ENCODE data around the gene TMEM200B. TPM values are rescaled to one million over a fixed set of nuclear protein-coding genes. Genes with fewer than 3 reads are reported as not detected.

Gene TMEM200B
- total RNA-seq, 1 experiment from 2014 or later = 12.6 TPM

- no peaks in the 10 kb centered on the region for H3K9me3 Mint-ChIP-seq
- H4K91ac ChIP-seq (ENCODE audit: insufficient read length, low read depth, low read length) = no peak overlapping the region
- no peak overlapping the region for H4K8ac ChIP-seq (replicated peaks; ENCODE audit: insufficient read length, low read depth, low read length)
- no CpG with 5 or more reads among the region's 6 CpGs for WGBS (ENCODE audit: extremely low coverage, insufficient read length, low lambda C conversion rate)
- H3K14ac ChIP-seq (ENCODE audit: insufficient read depth, low read length) = no peak overlapping the region
- H4K5ac ChIP-seq (ENCODE audit: insufficient read length, low read depth, low read length) = no peak overlapping the region
- no peak overlapping the region for H2BK15ac ChIP-seq (ENCODE audit: low read depth, low read length)
- no peaks in the 10 kb centered on the region for H3K36me3 Mint-ChIP-seq (ENCODE audit: insufficient read depth in 1 of 3, low read depth in 3 of 3)
- H2BK120ac ChIP-seq (ENCODE audit: low read depth, low read length, poor library complexity, severe bottlenecking) = no peak overlapping the region
- no peaks in the 10 kb centered on the region for H3K9me3 ChIP-seq (ENCODE audit: control insufficient read depth, low read depth, low read length)
- H3K4me1 Mint-ChIP-seq = peaks cover 9 to 13% of the 10 kb centered on the region in 2 experiments
- TF ChIP-seq, protein P1, sequence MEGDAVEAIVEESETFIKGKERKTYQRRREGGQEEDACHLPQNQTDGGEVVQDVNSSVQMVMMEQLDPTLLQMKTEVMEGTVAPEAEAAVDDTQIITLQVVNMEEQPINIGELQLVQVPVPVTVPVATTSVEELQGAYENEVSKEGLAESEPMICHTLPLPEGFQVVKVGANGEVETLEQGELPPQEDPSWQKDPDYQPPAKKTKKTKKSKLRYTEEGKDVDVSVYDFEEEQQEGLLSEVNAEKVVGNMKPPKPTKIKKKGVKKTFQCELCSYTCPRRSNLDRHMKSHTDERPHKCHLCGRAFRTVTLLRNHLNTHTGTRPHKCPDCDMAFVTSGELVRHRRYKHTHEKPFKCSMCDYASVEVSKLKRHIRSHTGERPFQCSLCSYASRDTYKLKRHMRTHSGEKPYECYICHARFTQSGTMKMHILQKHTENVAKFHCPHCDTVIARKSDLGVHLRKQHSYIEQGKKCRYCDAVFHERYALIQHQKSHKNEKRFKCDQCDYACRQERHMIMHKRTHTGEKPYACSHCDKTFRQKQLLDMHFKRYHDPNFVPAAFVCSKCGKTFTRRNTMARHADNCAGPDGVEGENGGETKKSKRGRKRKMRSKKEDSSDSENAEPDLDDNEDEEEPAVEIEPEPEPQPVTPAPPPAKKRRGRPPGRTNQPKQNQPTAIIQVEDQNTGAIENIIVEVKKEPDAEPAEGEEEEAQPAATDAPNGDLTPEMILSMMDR (conservative IDR thresholded peaks at IDR 0.05) = no peak
- no peaks in the 10 kb centered on the region; the same call in 1 of the 2 replicates for H3K27me3 ChIP-seq (ENCODE audit: insufficient read depth, low read length)
- H3K23ac ChIP-seq (ENCODE audit: insufficient read length, low read depth, low read length) = no peak overlapping the region
- H3K79me2 ChIP-seq (ENCODE audit: insufficient read depth, low read length) = no peaks in the 10 kb centered on the region
- no peak overlapping the region for H3K4me2 ChIP-seq (ENCODE audit: insufficient read depth, insufficient read length, low read length)
- H2BK5ac ChIP-seq (ENCODE audit: insufficient read length, low read length) = no peak overlapping the region
- no peak for DNase-seq
- peaks cover 2% of the 10 kb centered on the region; the same call in 1 of the 2 replicates for H3K4me1 ChIP-seq (ENCODE audit: insufficient read depth, low read length)
- H3K27ac Mint-ChIP-seq = no peak overlapping the region
- no peak overlapping the region for H3K27ac ChIP-seq (ENCODE audit: insufficient read length, low read depth, low read length)
- no peak overlapping the region for H2AFZ ChIP-seq (ENCODE audit: low read length)
- no peak overlapping the region for H3K4ac ChIP-seq (ENCODE audit: low read depth, low read length)
- H3K4me3 Mint-ChIP-seq = no peak overlapping the region
- no peak overlapping the region for H3T11ph ChIP-seq (ENCODE audit: low read length)
- H2BK20ac ChIP-seq (ENCODE audit: low read depth, low read length, poor library complexity, severe bottlenecking) = no peak overlapping the region
- no peak overlapping the region for H3K18ac ChIP-seq (ENCODE audit: insufficient read length, low read depth, low read length)
- no peaks in the 10 kb centered on the region for H3K79me1 ChIP-seq (ENCODE audit: insufficient read depth, low read depth, low read length, poor library complexity, severe bottlenecking)
- H3K27me3 Mint-ChIP-seq (ENCODE audit: low read depth) = peaks cover 22% of the 10 kb centered on the region
- H4K20me1 ChIP-seq (ENCODE audit: control insufficient read depth, insufficient read depth, insufficient read length) = peaks cover 2% of the 10 kb centered on the region
- H3K56ac ChIP-seq (ENCODE audit: insufficient read length, low read depth, low read length) = no peak overlapping the region
- H2BK12ac ChIP-seq (ENCODE audit: insufficient read length, low read depth, low read length) = no peak overlapping the region
- H3K23me2 ChIP-seq (ENCODE audit: insufficient read length, low read depth, low read length, poor library complexity, severe bottlenecking) = peaks cover 6% of the 10 kb centered on the region
- no peak overlapping the region for H3K9ac ChIP-seq (ENCODE audit: extremely low read depth, insufficient read length, low read length)
- H2AK5ac ChIP-seq (ENCODE audit: insufficient read length, low read length) = no peak overlapping the region
Measured at GRCh38 chr1:29128739-29129138, 5.0 kb upstream of the TMEM200B start.
